Stomach (tissue), 9 donors: ENCODE data around the gene PPM1L. TPM values are rescaled to one million over a fixed set of nuclear protein-coding genes. Genes with fewer than 3 reads are reported as not detected.

Experiments used
- DNase-seq, 2 donors: peaks; one replicate each; pipeline versions ENCODE4 v3.0.0 to v3.0.0-alpha.2; 2013 to 2019
- H3K27ac ChIP-seq, 5 donors: fragments of 200-600 bp in 4 of 5; sonication (generic) in 4 of 5; one replicate each; pipeline ENCODE4 v1.5.1; 2013 to 2019; ENCODE audit warnings: mild to moderate bottlenecking in 1 of 5, moderate library complexity in 1 of 5
- H3K27me3 ChIP-seq, 3 donors: fragments of 200-600 bp; sonication (generic); one replicate each; pipeline ENCODE4 v1.5.1; 2017 to 2019; ENCODE audit warnings: mixed run types in 1 of 3
- H3K36me3 ChIP-seq, 4 donors: fragments of 200-600 bp; sonication (generic); 1 replicate in 3 of 4; 2 replicates in 1 of 4; pipeline ENCODE4 v1.5.1; 2016 to 2019
- H3K4me1 ChIP-seq, 4 donors: fragments of 200-600 bp; sonication (generic); one replicate each; pipeline ENCODE4 v1.5.1; 2016 to 2019
- H3K4me3 ChIP-seq, 4 donors: fragments of 200-600 bp; sonication (generic) in 3 of 4; one replicate each; pipeline ENCODE4 v1.5.1; 2016 to 2019; ENCODE audit warnings: mild to moderate bottlenecking in 1 of 4
- H3K9me3 ChIP-seq, 4 donors: fragments of 200-600 bp; sonication (generic); one replicate each; pipeline ENCODE4 v1.5.1; 2016 to 2019
- CTCF ChIP-seq, 7 experiments: fragments of 450-650 bp in 4 of 7; fragments of 200-600 bp in 3 of 7; sonication (generic) in 3 of 7; IDR thresholded peaks; one replicate each; pipeline ENCODE4 v1.5.1; 2016 to 2019; ENCODE audit warnings: antibody characterized with exemption in 7 of 7, control low read depth in 2 of 7, mild to moderate bottlenecking in 1 of 7
- EP300 ChIP-seq: sonication (generic); formaldehyde crosslinking; IDR thresholded peaks from one replicate; pipeline ENCODE4 v1.6.1; 2017; ENCODE audit warnings: antibody characterized with exemption
- POLR2A ChIP-seq, 4 donors: fragments of 450-650 bp; IDR thresholded peaks; one replicate each; pipeline ENCODE4 v1.6.1; 2016; ENCODE audit warnings: antibody characterized with exemption in 4 of 4, control low read depth in 2 of 4, mild to moderate bottlenecking in 1 of 4, moderate library complexity in 1 of 4
- POLR2AphosphoS5 ChIP-seq, 3 donors: sonication (generic); formaldehyde crosslinking; IDR thresholded peaks; one replicate each; pipeline ENCODE4 v1.6.1; 2016; ENCODE audit warnings: antibody characterized with exemption in 3 of 3
- WGBS, 5 donors: extraction: QIAGEN DNeasy Blood & Tissue Kit in 3 of 5; methylation state at CpG; one replicate each; pipeline versions ENCODE4 v1.1.5 to v1.1.7; 2013 to 2018; 5-methylcytosine and 5-hydroxymethylcytosine counted together
- intact Hi-C: fragments of 100-400 bp; cut with DNase I; formaldehyde crosslinking; loops from one replicate; pipeline ENCODE4 v1.15.1; 2023; ENCODE audit warnings: low total_unique reads
- polyA plus RNA-seq, 3 donors: library from polyadenylated mRNA; stranded (reverse); fragments of 200-250 nt; gene quantifications; one replicate each; pipeline ENCODE4 v1.2.3, GENCODE V29; 2013
- total RNA-seq, 5 donors: library from RNA; depleted of rRNA; stranded (reverse); fragments of >200 nt; gene quantifications; one replicate each; pipeline versions ENCODE4 v1.1.0 to v1.2.3, GENCODE V29; 2014 to 2016
- donor health status: healthy with polysubstance abuse.
- donor health status: Bipolar disorder and iron deficiency.
- donor health status: healthy.

The PPM1L gene
- total and polyA plus RNA-seq, 8 donors = 0.61 to 45.1 (median 15.2) TPM

GRCh38 chr3:161096771-161097367 lies 340.8 kb downstream of the PPM1L start:
- no peak overlapping the region for H3K4me3 ChIP-seq
- no peaks in the 10 kb centered on the region for H3K9me3 ChIP-seq
- no peak overlapping the region for H3K27ac ChIP-seq
- DNase-seq = peak; percentile 34 to 49
- no peaks in the 10 kb centered on the region for H3K27me3 ChIP-seq
- H3K36me3 ChIP-seq = peaks cover 0 to 19% (median 6%) of the 10 kb centered on the region in 4 donors
- 56 to 69% (median 57%) methylated on average over 7 of the region's 7 CpGs for WGBS, 5 donors
- peaks cover 0 to 11% (median 0%) of the 10 kb centered on the region in 4 donors for H3K4me1 ChIP-seq
- intact Hi-C loops = no loop called here
- TF ChIP-seq POLR2AphosphoS5 (IDR thresholded peaks at IDR 0.05) (no peak), POLR2A (IDR thresholded peaks at IDR 0.05) (no peak), CTCF (IDR thresholded peaks at IDR 0.05) (peak in 3 of 7 experiments; percentile 18 to 36 (median 33)), EP300 (no peak)

- H3K36me3 ChIP-seq = peaks cover 0 to 19% (median 6%) of the 10 kb centered on the region in 4 donors
- intact Hi-C loops = no loop called here
- DNase-seq = peak; percentile 44 to 61
- 33 to 62% (median 36%) methylated on average over 6 of the region's 6 CpGs for WGBS, 5 donors
- H3K4me3 ChIP-seq = no peak overlapping the region
- peak overlapping the region in 3 of 5 donors; percentile 2 to 26 (median 5) for H3K27ac ChIP-seq
- TF ChIP-seq EP300 = no peak
- TF ChIP-seq CTCF (IDR thresholded peaks at IDR 0.05) = no peak
- TF ChIP-seq POLR2AphosphoS5 (IDR thresholded peaks at IDR 0.05) = peak in 1 of 3 donors; percentile 59
- no peak for TF ChIP-seq POLR2A (IDR thresholded peaks at IDR 0.05)
- no peaks in the 10 kb centered on the region for H3K27me3 ChIP-seq
- H3K9me3 ChIP-seq = no peaks in the 10 kb centered on the region
- peaks cover 4 to 35% (median 19%) of the 10 kb centered on the region in 4 donors for H3K4me1 ChIP-seq
Measured at GRCh38 chr3:161100994-161101393, 345.0 kb downstream of the PPM1L start.

GRCh38 chr3:161101609-161102008 lies 345.6 kb downstream of the PPM1L start:
- WGBS, 5 donors = 39 to 77% (median 57%) methylated on average over 3 of the region's 3 CpGs
- no peak overlapping the region for H3K4me3 ChIP-seq
- H3K36me3 ChIP-seq = peaks cover 0 to 19% (median 6%) of the 10 kb centered on the region in 4 donors
- peaks cover 4 to 35% (median 19%) of the 10 kb centered on the region in 4 donors for H3K4me1 ChIP-seq
- TF ChIP-seq POLR2A (IDR thresholded peaks at IDR 0.05) = no peak
- no peak for TF ChIP-seq CTCF (IDR thresholded peaks at IDR 0.05)
- no peak for TF ChIP-seq EP300
- TF ChIP-seq POLR2AphosphoS5 (IDR thresholded peaks at IDR 0.05) = no peak
- H3K27me3 ChIP-seq = no peaks in the 10 kb centered on the region
- H3K9me3 ChIP-seq = no peaks in the 10 kb centered on the region
- peak overlapping the region in 4 of 5 donors; percentile 2 to 26 (median 10) for H3K27ac ChIP-seq
- no peak for DNase-seq
- intact Hi-C loops = no loop called here

GRCh38 chr3:161103776-161104385 lies 347.9 kb downstream of the PPM1L start:
- H3K36me3 ChIP-seq = peaks cover 0 to 14% (median 6%) of the 10 kb centered on the region in 4 donors

More at GRCh38 chr3:161103776-161104385, 347.9 kb downstream of the PPM1L start:
- Histone ChIP-seq H3K4me3 (peak overlapping the region; percentile 72 to 84 (median 76)), H3K9me3 (no peaks in the 10 kb centered on the region), H3K27ac (peak overlapping the region; percentile 31 to 84 (median 81)), H3K27me3 (no peaks in the 10 kb centered on the region), H3K4me1 (peaks cover 4 to 35% (median 19%) of the 10 kb centered on the region in 4 donors)
- TF ChIP-seq CTCF (IDR thresholded peaks at IDR 0.05) = no peak
- TF ChIP-seq POLR2AphosphoS5 (IDR thresholded peaks at IDR 0.05) = no peak
- TF ChIP-seq POLR2A (IDR thresholded peaks at IDR 0.05) = no peak
- no peak for TF ChIP-seq EP300
- DNase-seq = no peak
- intact Hi-C loops = no loop called here
- 73 to 84% (median 78%) methylated on average over 22 of the region's 22 CpGs for whole genome bisulfite sequencing, 5 donors
